ENCODE measurements around the gene HOXA3. TPM values are rescaled to one million over a fixed set of nuclear protein-coding genes. Genes with fewer than 3 reads are reported as not detected.

The HOXA3 gene
- total and polyA plus RNA-seq, 2 of the 8 experiments (the other 6 are each of a cell fraction or from before 2014, with no cell fraction given): not detected

GRCh38 chr7:27143023-27143949, 9.1 kb downstream of the HOXA3 start, which contains the start of gene HOXA5 (continued):
- TF ChIP-seq CTCF (IDR thresholded peaks at IDR 0.05; ENCODE audit: control extremely low read depth in 1 of 3, insufficient read depth in 1 of 3, low read depth in 1 of 3, low read length in 3 of 3): peak in 2 of 3 experiments; percentile 91 to 97; a peak in 3 of 4 replicates
- TF ChIP-seq CBX8 (IDR thresholded peaks at IDR 0.05; ENCODE audit: borderline replicate concordance, low read depth, low read length): no peak
- peak; percentile 81; the same call in 1 of the 2 replicates for TF ChIP-seq SRF (IDR thresholded peaks at IDR 0.05; ENCODE audit: low read depth, low read length)
- no peak for TF ChIP-seq EP300 (IDR thresholded peaks at IDR 0.05; ENCODE audit: borderline replicate concordance in 1 of 2, low read depth in 2 of 2, low read length in 2 of 2)
- TF ChIP-seq RNF2 (IDR thresholded peaks at IDR 0.05; ENCODE audit: borderline replicate concordance, low read depth, low read length, missing control alignments, poor library complexity, severe bottlenecking): peak; percentile 14
- TF ChIP-seq EZH2 (IDR thresholded peaks at IDR 0.05; ENCODE audit: low read depth, low read length, severe bottlenecking): peak; percentile 90
- TF ChIP-seq CEBPB (IDR thresholded peaks at IDR 0.05; ENCODE audit: low read depth, low read length): 0 out of 2 replicates have a peak, but pooled peaks have one; percentile 1
- TF ChIP-seq KDM4A (IDR thresholded peaks at IDR 0.05; ENCODE audit: low read depth, low read length, severe bottlenecking): peak; percentile 75
- no peak for TF ChIP-seq SP1 (IDR thresholded peaks at IDR 0.05; ENCODE audit: low read depth, low read length)
- peak; percentile 69 for TF ChIP-seq USF2 (IDR thresholded peaks at IDR 0.05; ENCODE audit: low read length)
- no peak for TF ChIP-seq HDAC6 (IDR thresholded peaks at IDR 0.05; ENCODE audit: low read depth, low read length)
- TF ChIP-seq SUZ12 (IDR thresholded peaks at IDR 0.05; ENCODE audit: low read length): peak; percentile 91
- TF ChIP-seq KDM5A (IDR thresholded peaks at IDR 0.05; ENCODE audit: low read length): peak; percentile 71; the same call in 1 of the 2 replicates
